ENCODE data around the gene RFXANK.
"Not testable (repeated sequence)": the region's sequence is repeated elsewhere in the genome, so short reads cannot be mapped to it uniquely, and the experiment has no call there.

The RFXANK gene

DNA sequence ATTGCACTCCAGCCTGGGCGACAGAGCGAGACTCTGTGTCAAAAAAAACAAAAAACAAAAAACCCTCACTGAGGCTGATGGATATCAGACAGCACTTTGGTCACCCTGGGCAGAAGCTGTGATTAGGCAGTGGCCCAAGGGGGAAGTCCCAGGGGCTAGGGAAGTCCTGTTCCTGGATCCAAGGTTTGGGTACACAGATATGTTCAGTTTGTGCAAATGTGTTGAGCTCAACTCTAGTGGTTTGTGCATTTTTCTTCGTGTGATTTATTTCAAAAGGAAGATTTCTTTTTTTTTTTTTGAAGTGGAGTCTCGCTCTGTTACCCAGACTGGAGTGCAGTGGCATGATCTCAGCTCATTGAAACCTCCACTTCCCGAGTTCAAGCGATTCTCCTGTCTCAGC, 34.2 kb upstream of the RFXANK start:
- Mint-ChIP-seq H3K4me3 (no peak overlapping the region), H3K36me3 (peaks cover 7% of the 10 kb centered on the region), H3K4me1 (peaks cover 33% of the 10 kb centered on the region), H3K27ac (no peak overlapping the region), H3K9me3 (peaks cover 6% of the 10 kb centered on the region), H3K27me3 (no peaks in the 10 kb centered on the region)
- ATAC-seq (ENCODE audit: low read depth) (no peak), DNase-seq (ENCODE audit: low spot score in 2 of 2) (no peak)

DNA sequence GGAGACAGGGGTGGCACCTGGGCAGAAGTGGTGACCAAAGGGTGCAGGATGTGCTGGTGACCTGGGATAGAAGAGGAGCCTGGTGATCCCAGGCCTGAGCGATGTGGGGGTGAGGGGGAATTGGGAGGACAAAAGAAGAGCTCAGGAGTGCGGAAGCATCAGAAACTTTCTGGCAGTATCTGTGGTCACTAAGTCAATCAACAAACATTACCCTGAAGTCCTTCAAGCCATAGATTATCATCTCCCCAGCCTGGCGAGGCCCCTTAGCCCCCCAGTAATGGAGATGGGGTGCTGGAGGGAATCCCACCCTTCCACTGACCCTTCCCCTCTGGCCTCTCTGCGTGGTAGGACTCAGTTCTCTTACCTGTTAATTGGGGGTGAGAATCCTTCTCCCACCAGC, 32.5 kb upstream of the RFXANK start:
- peaks cover 7% of the 10 kb centered on the region for H3K36me3 Mint-ChIP-seq
- H3K4me3 Mint-ChIP-seq, result peak overlapping the region; percentile 9
- H3K27me3 Mint-ChIP-seq, result no peaks in the 10 kb centered on the region
- H3K4me1 Mint-ChIP-seq, result peaks cover 29% of the 10 kb centered on the region
- H3K27ac Mint-ChIP-seq, result no peak overlapping the region
- ATAC-seq (ENCODE audit: low read depth), result no peak
- DNase-seq (ENCODE audit: low spot score in 2 of 2), result no peak
- peaks cover 6% of the 10 kb centered on the region for H3K9me3 Mint-ChIP-seq

DNA sequence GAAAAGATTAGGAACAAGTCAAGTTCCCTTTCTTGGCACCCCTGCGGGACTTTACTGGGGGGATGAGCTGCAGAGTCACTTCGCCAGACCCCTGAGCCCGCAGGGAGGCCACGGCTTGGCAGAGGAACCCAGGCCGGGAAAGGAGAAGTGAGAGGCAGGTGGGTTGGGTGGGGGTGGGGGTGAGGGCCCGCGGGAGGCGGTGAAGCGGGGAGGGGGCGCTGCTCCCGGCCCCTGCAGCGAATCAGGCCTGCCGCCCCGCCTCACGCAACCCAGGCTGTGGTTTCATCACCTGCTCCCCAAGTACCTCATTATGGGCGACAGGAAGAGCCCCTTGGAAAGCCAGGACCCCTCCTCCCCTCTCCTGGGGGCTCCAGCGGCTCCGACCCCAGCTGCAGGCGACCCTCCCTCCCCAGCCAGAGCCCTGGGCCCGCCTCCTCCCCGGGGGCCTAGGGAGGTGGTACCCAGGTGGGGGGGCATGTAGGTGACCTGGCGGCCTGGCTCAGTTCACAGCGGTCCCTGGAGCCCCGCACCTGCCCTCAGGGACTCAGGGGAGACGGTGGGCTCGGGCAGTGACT, 31.5 kb upstream of the RFXANK start:
- H3K4me1 Mint-ChIP-seq, result peaks cover 24% of the 10 kb centered on the region
- peak; percentile 87 for ATAC-seq (ENCODE audit: low read depth)

DNA sequence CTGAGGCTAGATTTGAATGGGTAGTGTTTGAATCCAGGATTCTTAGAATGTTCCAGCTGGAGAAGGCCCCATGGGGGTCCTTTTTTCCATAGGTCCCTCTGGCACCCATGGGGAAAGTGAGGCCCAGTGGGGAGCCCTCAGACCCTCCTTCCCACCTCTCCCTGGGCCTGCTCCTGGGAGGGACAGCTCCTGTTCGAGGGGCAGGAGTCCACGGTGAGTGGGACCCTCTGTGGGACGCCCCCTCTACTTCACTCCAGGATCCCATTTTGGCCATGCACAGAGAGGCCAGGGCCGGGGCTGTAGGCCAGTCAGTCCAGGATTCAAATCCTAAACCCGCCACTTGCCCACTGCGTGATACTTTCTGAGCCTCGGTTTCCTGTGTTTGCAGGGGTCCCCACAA, 29.6 kb upstream of the RFXANK start:
- Mint-ChIP-seq H3K4me3 (no peak overlapping the region), H3K4me1 (peaks cover 19% of the 10 kb centered on the region), H3K36me3 (peaks cover 1% of the 10 kb centered on the region)

More for the DNA sequence above, 31.5 kb upstream of the RFXANK start:
- no peak overlapping the region for H3K27ac Mint-ChIP-seq
- no peaks in the 10 kb centered on the region for H3K27me3 Mint-ChIP-seq
- peaks cover 4% of the 10 kb centered on the region for H3K9me3 Mint-ChIP-seq
- H3K36me3 Mint-ChIP-seq, result peaks cover 5% of the 10 kb centered on the region
- peak; percentile 43 to 57 for DNase-seq (ENCODE audit: low spot score in 2 of 2)
- H3K4me3 Mint-ChIP-seq, result peak overlapping the region; percentile 44

DNA sequence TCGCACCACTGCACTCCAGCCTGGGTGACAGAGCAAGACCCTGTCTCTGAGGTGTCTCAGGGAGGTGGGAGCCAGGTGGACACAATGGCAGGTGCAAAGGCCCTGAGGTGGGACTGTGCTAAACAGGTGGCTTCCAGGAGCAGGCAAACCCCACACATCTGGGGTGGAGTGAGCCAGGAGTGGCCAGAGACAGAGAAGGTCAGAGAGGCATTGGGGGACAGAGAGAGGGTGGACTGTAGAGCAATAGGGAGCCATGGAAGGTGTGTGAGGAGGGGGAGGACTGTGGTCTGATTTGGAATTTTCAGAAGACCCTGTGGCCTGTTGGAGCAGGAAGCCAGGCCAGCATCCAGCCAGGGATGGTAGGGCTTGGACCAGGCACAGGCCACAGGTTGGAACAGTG, 26.7 kb upstream of the RFXANK start:
- no peak for ATAC-seq (ENCODE audit: low read depth)
- H3K36me3 Mint-ChIP-seq, result peaks cover 2% of the 10 kb centered on the region
- no peak overlapping the region for H3K27ac Mint-ChIP-seq
- peaks cover 7% of the 10 kb centered on the region for H3K27me3 Mint-ChIP-seq
- H3K4me3 Mint-ChIP-seq, result no peak overlapping the region
- peaks cover 29% of the 10 kb centered on the region for H3K4me1 Mint-ChIP-seq
- no peak for DNase-seq (ENCODE audit: low spot score in 2 of 2)
- no peaks in the 10 kb centered on the region for H3K9me3 Mint-ChIP-seq

More for the DNA sequence above, 29.6 kb upstream of the RFXANK start:
- Mint-ChIP-seq H3K27ac (no peak overlapping the region), H3K9me3 (no peaks in the 10 kb centered on the region), H3K27me3 (no peaks in the 10 kb centered on the region)
- ATAC-seq (ENCODE audit: low read depth) (no peak), DNase-seq (ENCODE audit: low spot score in 2 of 2) (no peak)

DNA sequence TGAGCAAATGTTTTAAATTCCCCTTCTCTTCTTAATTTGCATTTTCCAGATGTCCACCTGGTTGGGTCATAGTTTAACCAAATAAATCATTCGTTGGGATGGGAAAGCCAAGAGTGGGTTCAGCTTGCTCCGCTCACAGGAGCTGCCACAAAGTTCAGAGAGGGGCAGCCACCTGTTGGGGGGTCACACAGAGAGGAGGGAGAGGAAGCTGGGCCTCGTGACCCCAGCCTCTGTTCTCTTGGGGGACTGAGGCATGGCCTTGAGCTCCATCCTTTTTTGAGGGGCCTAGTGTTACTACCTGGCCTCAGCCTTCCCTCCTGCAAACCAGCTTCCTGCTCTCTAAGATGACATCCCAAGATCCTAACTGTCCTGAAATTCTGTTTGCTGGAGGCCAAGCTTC, 24.4 kb upstream of the RFXANK start:
- Mint-ChIP-seq H3K36me3 (peaks cover 4% of the 10 kb centered on the region), H3K27ac (no peak overlapping the region), H3K4me1 (peaks cover 27% of the 10 kb centered on the region), H3K9me3 (no peaks in the 10 kb centered on the region), H3K4me3 (no peak overlapping the region), H3K27me3 (peaks cover 16% of the 10 kb centered on the region)
- ATAC-seq (ENCODE audit: low read depth) (no peak), DNase-seq (ENCODE audit: low spot score in 2 of 2) (no peak)

DNA sequence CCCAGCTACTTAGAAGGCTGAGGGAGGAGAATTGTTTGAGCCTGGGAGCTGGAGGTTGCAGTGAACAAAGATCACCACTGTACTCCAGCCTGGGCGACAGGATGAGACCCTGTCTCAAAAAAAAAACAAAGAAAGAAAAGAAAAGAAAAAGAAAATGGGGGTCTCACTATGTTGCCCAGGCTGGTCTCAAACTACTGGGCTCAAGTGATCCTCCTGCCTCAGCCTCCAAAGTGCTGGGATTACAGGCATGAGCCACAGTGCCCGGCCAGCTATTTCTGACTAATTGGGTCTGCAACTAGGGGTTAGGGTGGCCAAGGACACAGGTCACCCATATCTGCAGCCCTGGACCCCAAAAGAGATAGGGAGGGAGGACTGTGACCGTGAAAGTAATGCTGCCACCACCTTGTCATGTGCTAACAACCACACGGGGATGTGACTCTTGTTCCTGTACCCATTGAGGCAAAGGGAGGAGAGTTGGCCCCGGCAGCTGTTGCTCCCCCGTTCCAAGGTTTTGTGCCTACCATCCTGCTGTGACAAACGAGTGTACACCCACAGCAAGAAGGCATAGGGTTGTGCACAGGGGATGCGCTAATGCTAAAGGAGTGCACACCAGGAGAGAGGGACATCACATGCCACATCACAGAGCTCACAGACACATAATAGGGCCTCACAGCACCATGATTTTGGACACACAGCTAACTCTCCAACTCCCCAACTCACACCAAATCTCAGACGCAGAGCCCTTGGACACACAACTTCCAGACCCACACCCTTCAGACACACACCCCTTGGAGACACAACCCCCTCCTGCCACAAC, 22.6 kb upstream of the RFXANK start:
- peaks cover 5% of the 10 kb centered on the region for H3K36me3 Mint-ChIP-seq
- peak overlapping the region; percentile 81 for H3K4me3 Mint-ChIP-seq
- peaks cover 16% of the 10 kb centered on the region for H3K27me3 Mint-ChIP-seq
- peaks cover 24% of the 10 kb centered on the region for H3K4me1 Mint-ChIP-seq
- ATAC-seq (ENCODE audit: low read depth) (peak; percentile 21), DNase-seq (ENCODE audit: low spot score in 2 of 2) (no peak)
- no peaks in the 10 kb centered on the region for H3K9me3 Mint-ChIP-seq
- H3K27ac Mint-ChIP-seq, result peak overlapping the region; percentile 36

DNA sequence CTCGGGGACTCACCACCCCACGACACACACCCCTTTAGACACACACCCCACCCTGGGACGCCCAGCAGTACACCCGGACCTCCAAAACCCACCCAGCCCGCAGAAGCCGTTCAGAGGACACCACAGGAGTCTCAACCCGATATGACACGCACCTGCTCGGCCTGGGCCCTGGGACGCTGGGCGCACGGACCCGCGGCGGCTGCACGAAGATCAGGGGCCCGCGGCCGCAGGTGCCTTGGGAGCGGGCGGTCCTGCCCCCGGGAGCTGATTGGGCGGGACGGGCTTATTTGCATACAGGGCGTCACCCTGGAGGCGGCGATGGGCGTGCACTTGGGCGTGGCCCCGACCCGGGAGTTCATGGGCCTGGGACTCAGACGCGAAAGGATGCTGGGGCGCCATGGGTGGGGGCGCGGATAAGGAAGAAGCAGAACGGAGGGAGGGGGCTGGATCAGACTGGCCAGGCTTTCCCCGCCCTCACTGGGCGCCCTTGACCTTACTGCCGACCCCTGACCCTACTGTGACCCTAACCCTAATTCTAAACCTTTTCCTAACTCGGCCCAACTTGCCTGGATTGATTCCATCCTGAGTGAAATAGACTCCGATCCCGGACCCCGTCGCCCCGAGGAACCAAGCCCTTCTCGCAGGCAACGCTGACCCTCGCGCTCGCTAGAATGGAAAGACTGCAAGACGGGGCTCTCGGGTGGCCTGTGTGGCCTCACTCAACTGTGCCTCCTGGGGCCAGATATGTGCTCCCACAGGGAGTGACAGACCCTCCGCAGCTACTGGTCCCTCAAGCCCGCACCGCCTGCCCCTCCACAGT, 21.8 kb upstream of the RFXANK start, which contains the start of gene MEF2B:
MEF2B (minus strand) TSS at position 211 of the 820 bp plus-strand sequence. CDS start 19,528 bp downstream, outside the sequence.
- Mint-ChIP-seq H3K4me1 (peaks cover 28% of the 10 kb centered on the region), H3K27ac (peak within 1 kb of the TSS; percentile 36), H3K4me3 (peak within 1 kb of the TSS; percentile 81), H3K36me3 (peaks cover 5% of the 10 kb centered on the region), H3K9me3 (no peaks in the 10 kb centered on the region), H3K27me3 (peaks cover 16% of the 10 kb centered on the region)
- DNase-seq (ENCODE audit: low spot score in 2 of 2) (peak; percentile 77 to 84), ATAC-seq (ENCODE audit: low read depth) (peak; percentile 95)

DNA sequence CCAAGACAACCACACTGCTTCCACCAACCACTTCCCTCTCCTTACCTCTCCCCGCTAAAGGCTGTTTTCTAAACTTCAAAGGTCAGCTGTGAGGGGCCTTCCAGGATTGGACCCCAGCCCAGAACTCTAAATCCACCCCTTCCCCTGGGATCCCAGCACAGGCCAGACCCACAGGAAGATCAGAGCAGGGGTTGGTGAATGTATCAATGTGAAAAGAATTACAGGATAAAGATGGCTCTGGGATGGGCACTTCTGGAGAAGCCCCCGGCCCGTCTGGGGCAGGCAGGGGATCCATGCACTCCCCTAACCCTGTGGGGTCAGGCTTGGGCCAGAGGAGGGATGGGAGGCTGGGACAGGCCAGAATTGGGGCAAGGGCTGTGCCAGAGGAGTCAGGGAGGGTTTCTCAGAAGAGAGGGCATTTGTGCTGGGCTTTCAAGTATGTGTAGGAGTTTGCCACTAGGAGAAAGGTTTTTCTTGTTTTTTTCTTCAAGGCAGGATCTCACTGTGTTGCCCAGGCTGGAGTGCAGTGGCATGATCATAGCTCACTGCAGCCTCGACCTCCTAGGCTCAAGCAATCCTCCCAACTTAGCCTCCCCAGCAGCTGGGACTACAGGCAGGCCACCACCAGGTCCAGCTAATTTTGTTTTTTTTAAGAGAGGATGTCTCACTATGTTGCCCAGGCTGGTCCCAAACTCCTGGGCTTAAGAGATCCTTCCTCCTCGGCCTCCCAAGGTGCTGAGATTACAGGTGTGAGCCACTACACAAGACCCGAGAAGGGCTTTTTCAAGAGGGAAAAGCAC, 21.0 kb upstream of the RFXANK start:
- no peak overlapping the region for H3K27ac Mint-ChIP-seq

DNA sequence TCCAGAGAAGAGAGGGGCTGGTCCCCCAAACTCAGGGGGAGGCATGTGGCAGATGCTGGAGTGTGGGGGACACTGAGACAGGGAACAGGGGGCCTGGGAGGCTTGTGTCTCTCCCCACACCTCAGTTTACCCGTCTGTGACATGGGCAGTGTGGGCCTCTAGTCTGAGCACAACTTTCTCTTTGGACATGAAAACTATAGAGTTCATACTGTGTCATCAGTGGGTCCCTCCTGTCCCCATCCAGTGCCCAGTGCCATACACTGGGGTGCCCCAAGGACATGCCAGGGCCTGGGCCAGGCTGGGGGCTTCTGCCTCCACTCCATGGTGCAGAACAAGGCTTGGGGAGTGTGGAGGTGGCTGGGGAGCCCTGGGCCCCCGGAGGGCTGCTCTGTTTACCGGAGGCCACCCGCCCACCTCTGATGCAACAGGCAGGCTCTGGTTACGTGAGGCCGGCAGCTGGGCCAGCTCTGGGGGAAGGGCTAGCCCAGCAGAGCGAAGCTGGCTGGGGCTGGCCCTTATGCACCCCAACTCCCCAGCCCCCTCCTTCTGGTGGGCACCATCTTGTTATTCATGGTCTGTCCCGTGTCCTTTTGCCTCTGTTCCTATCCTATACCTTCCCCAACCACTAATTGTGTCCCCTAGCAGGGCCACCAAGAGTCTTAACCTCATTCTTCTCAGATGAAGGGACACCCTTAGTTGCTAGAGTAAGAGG, 20.1 kb upstream of the RFXANK start:
- Mint-ChIP-seq H3K4me1 (peaks cover 25% of the 10 kb centered on the region), H3K27me3 (peaks cover 16% of the 10 kb centered on the region), H3K27ac (no peak overlapping the region), H3K36me3 (peaks cover 8% of the 10 kb centered on the region), H3K9me3 (no peaks in the 10 kb centered on the region), H3K4me3 (no peak overlapping the region)
- no peak for ATAC-seq (ENCODE audit: low read depth)
- no peak for DNase-seq (ENCODE audit: low spot score in 2 of 2)

More for the DNA sequence above, 21.0 kb upstream of the RFXANK start:
- Mint-ChIP-seq H3K4me1 (peaks cover 25% of the 10 kb centered on the region), H3K4me3 (peak overlapping the region; percentile 81), H3K9me3 (no peaks in the 10 kb centered on the region), H3K27me3 (peaks cover 16% of the 10 kb centered on the region), H3K36me3 (peaks cover 5% of the 10 kb centered on the region)
- no peak for DNase-seq (ENCODE audit: low spot score in 2 of 2)
- no peak for ATAC-seq (ENCODE audit: low read depth)

DNA sequence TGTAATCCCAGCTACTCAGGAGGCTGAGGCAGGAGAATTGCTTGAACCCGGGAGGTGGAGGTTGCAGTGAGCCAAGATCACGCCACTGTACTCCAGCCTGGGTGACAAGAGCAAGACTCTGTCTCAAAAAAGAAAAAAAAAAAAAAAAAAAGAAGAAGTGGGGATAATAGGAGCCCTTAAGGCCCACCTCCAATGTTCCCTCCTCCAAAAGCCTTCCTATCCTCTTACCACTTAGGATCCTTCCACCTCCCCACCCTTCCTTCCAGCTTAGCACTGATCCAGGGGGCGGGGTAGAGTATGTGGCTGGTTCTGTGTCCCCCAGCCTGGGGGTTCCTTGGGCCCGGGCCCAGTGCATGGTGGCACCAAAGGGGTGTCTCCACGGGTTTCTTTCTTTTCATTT, 18.8 kb upstream of the RFXANK start:
- Mint-ChIP-seq H3K4me1 (peaks cover 25% of the 10 kb centered on the region), H3K27me3 (peaks cover 16% of the 10 kb centered on the region)
- DNase-seq (ENCODE audit: low spot score in 2 of 2); H3K27ac Mint-ChIP-seq; ATAC-seq (ENCODE audit: low read depth); H3K36me3 Mint-ChIP-seq; H3K4me3 Mint-ChIP-seq; H3K9me3 Mint-ChIP-seq: not testable (repeated sequence)

DNA sequence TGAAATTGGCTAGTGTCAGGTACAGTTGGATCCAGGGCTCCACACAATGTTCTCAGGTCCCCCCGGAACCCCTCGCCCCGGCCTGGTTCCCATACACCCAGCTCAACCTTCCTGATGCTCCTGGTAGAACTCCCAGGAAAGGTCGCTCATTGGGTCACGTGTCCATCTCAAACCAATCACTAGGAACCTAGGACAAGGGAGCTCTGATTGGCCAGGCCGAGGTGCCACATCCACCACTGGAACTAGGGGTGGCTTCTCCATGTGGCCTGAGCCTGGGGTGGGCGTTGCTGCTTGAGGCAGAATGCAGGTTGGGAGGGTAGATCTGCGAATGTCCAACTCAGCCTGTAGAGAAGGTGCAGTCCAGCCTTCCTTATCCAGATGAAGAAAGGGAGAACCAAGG, 15.1 kb upstream of the RFXANK start:
- Mint-ChIP-seq H3K27me3 (peaks cover 2% of the 10 kb centered on the region), H3K4me3 (no peak overlapping the region), H3K4me1 (peaks cover 6% of the 10 kb centered on the region), H3K36me3 (peaks cover 13% of the 10 kb centered on the region), H3K27ac (no peak overlapping the region), H3K9me3 (no peaks in the 10 kb centered on the region)
- DNase-seq (ENCODE audit: low spot score in 2 of 2) (no peak), ATAC-seq (ENCODE audit: low read depth) (no peak)

Data from memory B cell (primary cell).